COLO668 (cell line): Measurements from ENCODE around the gene DYNC2LI1.
"Not testable (repeated sequence)": the region's sequence is repeated elsewhere in the genome, so short reads cannot be mapped to it uniquely, and the experiment has no call there.

Source experiments
- DNase-seq: peaks from one replicate; lab custom pipeline; 2025; ENCODE audit not compliant: unreplicated experiment; lab: John Stamatoyannopoulos, UW

DYNC2LI1 gene

GRCh38 chr2:43773876-43774613, at the start of gene DYNC2LI1:
Gene DYNC2LI1, plus strand, starts transcription at chr2:43774039. Its CDS starts 100 bp downstream, at chr2:43774139.
- DNase-seq: peak; percentile 91

- no peak for DNase-seq
Measured at GRCh38 chr2:43724728-43725526, 48.9 kb upstream of the DYNC2LI1 start.

- no peak for DNase-seq
Measured at GRCh38 chr2:43725711-43726246, 48.1 kb upstream of the DYNC2LI1 start.

GRCh38 chr2:43726961-43727633, 46.7 kb upstream of the DYNC2LI1 start:
- not testable (repeated sequence) for DNase-seq

- DNase-seq: no peak
Measured at GRCh38 chr2:43727634-43728014, 46.2 kb upstream of the DYNC2LI1 start.

GRCh38 chr2:43729491-43730174, 44.2 kb upstream of the DYNC2LI1 start:
- DNase-seq: no peak

- no peak for DNase-seq
Measured at GRCh38 chr2:43731211-43731610, 42.6 kb upstream of the DYNC2LI1 start.

GRCh38 chr2:43736637-43737036, 37.2 kb upstream of the DYNC2LI1 start:
- no peak for DNase-seq

GRCh38 chr2:43737097-43737854, 36.6 kb upstream of the DYNC2LI1 start:
- no peak for DNase-seq

- no peak for DNase-seq
Measured at GRCh38 chr2:43737855-43738254, 36.0 kb upstream of the DYNC2LI1 start.

GRCh38 chr2:43738257-43738656, 35.6 kb upstream of the DYNC2LI1 start:
- DNase-seq: no peak

GRCh38 chr2:43743706-43744105, 30.1 kb upstream of the DYNC2LI1 start:
- no peak for DNase-seq

- DNase-seq: no peak
Measured at GRCh38 chr2:43745457-43745856, 28.4 kb upstream of the DYNC2LI1 start.

GRCh38 chr2:43748333-43748732, 25.5 kb upstream of the DYNC2LI1 start:
- DNase-seq: no peak

- no peak for DNase-seq
Measured at GRCh38 chr2:43749583-43749982, 24.3 kb upstream of the DYNC2LI1 start.

- DNase-seq: no peak
Measured at GRCh38 chr2:43751476-43751990, 22.3 kb upstream of the DYNC2LI1 start.

GRCh38 chr2:43752302-43752701, 21.5 kb upstream of the DYNC2LI1 start:
- no peak for DNase-seq

GRCh38 chr2:43754180-43754579, 19.7 kb upstream of the DYNC2LI1 start:
- DNase-seq: no peak

- no peak for DNase-seq
Measured at GRCh38 chr2:43758739-43759138, 15.1 kb upstream of the DYNC2LI1 start.

- no peak for DNase-seq
Measured at GRCh38 chr2:43759195-43759594, 14.6 kb upstream of the DYNC2LI1 start.
